Measurements from ENCODE around the gene TAF10. TPM values are rescaled to one million over a fixed set of nuclear protein-coding genes. Genes with fewer than 3 reads are reported as not detected.

Gene TAF10
- total and polyA plus RNA-seq, 2 of the 13 experiments (the other 11 are each of a cell fraction or from before 2014, with no cell fraction given) = 71.3 to 134 TPM

- TF ChIP-seq ZNF142 (CRISPR knock-in tag; IDR thresholded peaks at IDR 0.05) (no peak), ZFP91 (CRISPR knock-in tag; IDR thresholded peaks at IDR 0.05; ENCODE audit: borderline replicate concordance) (peak; percentile 63; the same call in 1 of the 2 replicates), IRX3 (CRISPR knock-in tag; IDR thresholded peaks at IDR 0.05; ENCODE audit: borderline replicate concordance, low read depth) (peak; percentile 93; the same call in 1 of the 2 replicates), TCF7 (IDR thresholded peaks at IDR 0.05; ENCODE audit: low read depth) (no peak), ZNF552 (CRISPR knock-in tag; IDR thresholded peaks at IDR 0.05; ENCODE audit: borderline replicate concordance) (no peak), SUZ12 (IDR thresholded peaks at IDR 0.05; ENCODE audit: low read depth, low read length) (no peak), RELA (CRISPR knock-in tag; IDR thresholded peaks at IDR 0.05) (no peak), ZNF513 (CRISPR knock-in tag; conservative IDR thresholded peaks at IDR 0.05) (no peak), ZMYM2 (CRISPR knock-in tag; IDR thresholded peaks at IDR 0.05) (no peak)
- TF ChIP-seq, protein P1, sequence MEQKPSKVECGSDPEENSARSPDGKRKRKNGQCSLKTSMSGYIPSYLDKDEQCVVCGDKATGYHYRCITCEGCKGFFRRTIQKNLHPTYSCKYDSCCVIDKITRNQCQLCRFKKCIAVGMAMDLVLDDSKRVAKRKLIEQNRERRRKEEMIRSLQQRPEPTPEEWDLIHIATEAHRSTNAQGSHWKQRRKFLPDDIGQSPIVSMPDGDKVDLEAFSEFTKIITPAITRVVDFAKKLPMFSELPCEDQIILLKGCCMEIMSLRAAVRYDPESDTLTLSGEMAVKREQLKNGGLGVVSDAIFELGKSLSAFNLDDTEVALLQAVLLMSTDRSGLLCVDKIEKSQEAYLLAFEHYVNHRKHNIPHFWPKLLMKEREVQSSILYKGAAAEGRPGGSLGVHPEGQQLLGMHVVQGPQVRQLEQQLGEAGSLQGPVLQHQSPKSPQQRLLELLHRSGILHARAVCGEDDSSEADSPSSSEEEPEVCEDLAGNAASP (CRISPR knock-in tag; IDR thresholded peaks at IDR 0.05; ENCODE audit: borderline replicate concordance) = peak; percentile 53; the same call in 1 of the 2 replicates
- TF ChIP-seq, protein P2, sequence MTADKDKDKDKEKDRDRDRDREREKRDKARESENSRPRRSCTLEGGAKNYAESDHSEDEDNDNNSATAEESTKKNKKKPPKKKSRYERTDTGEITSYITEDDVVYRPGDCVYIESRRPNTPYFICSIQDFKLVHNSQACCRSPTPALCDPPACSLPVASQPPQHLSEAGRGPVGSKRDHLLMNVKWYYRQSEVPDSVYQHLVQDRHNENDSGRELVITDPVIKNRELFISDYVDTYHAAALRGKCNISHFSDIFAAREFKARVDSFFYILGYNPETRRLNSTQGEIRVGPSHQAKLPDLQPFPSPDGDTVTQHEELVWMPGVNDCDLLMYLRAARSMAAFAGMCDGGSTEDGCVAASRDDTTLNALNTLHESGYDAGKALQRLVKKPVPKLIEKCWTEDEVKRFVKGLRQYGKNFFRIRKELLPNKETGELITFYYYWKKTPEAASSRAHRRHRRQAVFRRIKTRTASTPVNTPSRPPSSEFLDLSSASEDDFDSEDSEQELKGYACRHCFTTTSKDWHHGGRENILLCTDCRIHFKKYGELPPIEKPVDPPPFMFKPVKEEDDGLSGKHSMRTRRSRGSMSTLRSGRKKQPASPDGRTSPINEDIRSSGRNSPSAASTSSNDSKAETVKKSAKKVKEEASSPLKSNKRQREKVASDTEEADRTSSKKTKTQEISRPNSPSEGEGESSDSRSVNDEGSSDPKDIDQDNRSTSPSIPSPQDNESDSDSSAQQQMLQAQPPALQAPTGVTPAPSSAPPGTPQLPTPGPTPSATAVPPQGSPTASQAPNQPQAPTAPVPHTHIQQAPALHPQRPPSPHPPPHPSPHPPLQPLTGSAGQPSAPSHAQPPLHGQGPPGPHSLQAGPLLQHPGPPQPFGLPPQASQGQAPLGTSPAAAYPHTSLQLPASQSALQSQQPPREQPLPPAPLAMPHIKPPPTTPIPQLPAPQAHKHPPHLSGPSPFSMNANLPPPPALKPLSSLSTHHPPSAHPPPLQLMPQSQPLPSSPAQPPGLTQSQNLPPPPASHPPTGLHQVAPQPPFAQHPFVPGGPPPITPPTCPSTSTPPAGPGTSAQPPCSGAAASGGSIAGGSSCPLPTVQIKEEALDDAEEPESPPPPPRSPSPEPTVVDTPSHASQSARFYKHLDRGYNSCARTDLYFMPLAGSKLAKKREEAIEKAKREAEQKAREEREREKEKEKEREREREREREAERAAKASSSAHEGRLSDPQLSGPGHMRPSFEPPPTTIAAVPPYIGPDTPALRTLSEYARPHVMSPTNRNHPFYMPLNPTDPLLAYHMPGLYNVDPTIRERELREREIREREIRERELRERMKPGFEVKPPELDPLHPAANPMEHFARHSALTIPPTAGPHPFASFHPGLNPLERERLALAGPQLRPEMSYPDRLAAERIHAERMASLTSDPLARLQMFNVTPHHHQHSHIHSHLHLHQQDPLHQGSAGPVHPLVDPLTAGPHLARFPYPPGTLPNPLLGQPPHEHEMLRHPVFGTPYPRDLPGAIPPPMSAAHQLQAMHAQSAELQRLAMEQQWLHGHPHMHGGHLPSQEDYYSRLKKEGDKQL (CRISPR knock-in tag; IDR thresholded peaks at IDR 0.05; ENCODE audit: low read depth) = peak; percentile 56; the same call in 1 of the 2 replicates
These were observed 8.5 kb downstream of the TAF10 start, which contains the start of the genes ILK and RRP8 (continued) for GRCh38 chr11:6603287-6604080.

Data from HepG2 (cell line).